Smooth muscle cell (in vitro differentiated cells): ENCODE results near the gene TSHZ3. TPM values are rescaled to one million over a fixed set of nuclear protein-coding genes. Genes with fewer than 3 reads are reported as not detected.

ENCODE experiments used
- DNase-seq: peaks from one replicate; lab custom pipeline; 2025; ENCODE audit not compliant: unreplicated experiment; lab: John Stamatoyannopoulos, UW
- H2AFZ ChIP-seq: fragments of 200-600 bp; sonication (generic); 2 replicates; pipeline ENCODE4 v1.6.0; 2016; ENCODE audit warnings: antibody characterized with exemption, low read depth, mild to moderate bottlenecking
- H3F3A ChIP-seq: fragments of 200-600 bp; sonication (generic); 2 replicates; pipeline ENCODE4 v1.6.0; 2017; ENCODE audit warnings: antibody characterized with exemption, low read depth
- H3K27ac ChIP-seq: fragments of 200-600 bp; sonication (generic); 2 replicates; pipeline ENCODE4 v1.5.1; 2016; ENCODE audit warnings: low read depth, mild to moderate bottlenecking
- H3K27me3 ChIP-seq: fragments of 200-600 bp; sonication (generic); 2 replicates; pipeline ENCODE4 v1.6.1; 2016; ENCODE audit warnings: low read depth, mild to moderate bottlenecking
- H3K36me3 ChIP-seq: fragments of 200-600 bp; sonication (generic); 2 replicates; pipeline ENCODE4 v1.5.1; 2016; ENCODE audit warnings: low read depth
- H3K4me1 ChIP-seq: fragments of 200-600 bp; sonication (generic); 2 replicates; pipeline ENCODE4 v1.5.1; 2016; ENCODE audit warnings: low read depth
- H3K4me2 ChIP-seq: fragments of 200-600 bp; sonication (generic); 2 replicates; pipeline ENCODE4 v1.6.0; 2016; ENCODE audit warnings: mild to moderate bottlenecking
- H3K4me3 ChIP-seq: fragments of 200-600 bp; sonication (generic); 2 replicates; pipeline ENCODE4 v1.5.1; 2016; ENCODE audit warnings: mild to moderate bottlenecking
- H3K79me2 ChIP-seq: fragments of 200-600 bp; sonication (generic); 2 replicates; pipeline ENCODE4 v1.6.0; 2016; ENCODE audit warnings: low read depth, mild to moderate bottlenecking
- H3K9ac ChIP-seq: fragments of 200-600 bp; sonication (generic); 2 replicates; pipeline ENCODE4 v1.6.0; 2016; ENCODE audit warnings: low read depth
- H3K9me3 ChIP-seq: fragments of 200-600 bp; sonication (generic); replicated peaks from 2 replicates; pipeline ENCODE4 v1.5.1; 2016; ENCODE audit warnings: low read depth
- H4K20me1 ChIP-seq: fragments of 200-600 bp; sonication (generic); 2 replicates; pipeline ENCODE4 v1.6.0; 2016; ENCODE audit warnings: low read depth
- WGBS: methylation state at CpG from one replicate; pipeline ENCODE4 v1.1.7; 2016; ENCODE audit warnings: low lambda C conversion rate; 5-methylcytosine and 5-hydroxymethylcytosine counted together
- polyA plus RNA-seq: library from polyadenylated mRNA; unstranded; fragments of >200 nt; fragmentation: Nextera tagmentation; extraction: Ambion mirVana; gene quantifications from 2 replicates; pipeline ENCODE4 v1.2.1, GENCODE V29; 2016
- total RNA-seq: library from RNA; depleted of rRNA; stranded (reverse); fragments of >200 nt; gene quantifications from 2 replicates; pipeline ENCODE4 v1.2.3, GENCODE V29; 2014
- TF ChIP-seq, protein P1 (sequence below): fragments of 200-600 bp; sonication (generic); IDR thresholded peaks from 2 replicates; pipeline ENCODE4 v1.5.1; 2017; ENCODE audit warnings: borderline replicate concordance, mild to moderate bottlenecking, antibody characterized with exemption; ENCODE audit not compliant: insufficient read depth, poor library complexity, severe bottlenecking

The TSHZ3 gene
- total and polyA plus RNA-seq, 2 experiments from 2014 or later: 21.8 to 23.7 TPM

DNA sequence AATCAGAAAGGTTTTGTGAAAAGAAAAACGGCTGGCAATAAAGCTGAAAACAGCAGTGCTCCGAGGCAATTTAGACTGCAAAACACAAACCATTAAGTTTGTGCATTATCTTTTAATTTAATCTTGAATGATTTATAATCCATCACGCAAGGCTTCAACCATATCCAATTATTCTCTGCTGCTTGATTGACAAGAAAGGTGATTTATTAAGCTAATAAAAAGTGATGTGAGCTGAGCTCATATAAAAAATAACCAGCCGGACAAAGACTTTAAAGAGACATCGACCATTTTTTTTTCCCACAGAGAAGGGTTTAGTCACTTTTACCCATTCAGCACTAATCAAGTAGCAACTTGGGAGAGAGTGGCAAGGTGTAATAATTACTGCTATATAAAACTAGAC lies 33.6 kb downstream of the TSHZ3 start:
- H3K9me3 ChIP-seq: no peaks in the 10 kb centered on the region
- peaks cover 99% of the 10 kb centered on the region for H4K20me1 ChIP-seq
- no peak overlapping the region for H3K9ac ChIP-seq
- no peak for DNase-seq
- peaks cover 100% of the 10 kb centered on the region for H3K79me2 ChIP-seq
- H3K36me3 ChIP-seq: no peaks in the 10 kb centered on the region
- H3K27me3 ChIP-seq: no peaks in the 10 kb centered on the region
- no peak overlapping the region for H3K4me3 ChIP-seq
- TF ChIP-seq, protein P1, sequence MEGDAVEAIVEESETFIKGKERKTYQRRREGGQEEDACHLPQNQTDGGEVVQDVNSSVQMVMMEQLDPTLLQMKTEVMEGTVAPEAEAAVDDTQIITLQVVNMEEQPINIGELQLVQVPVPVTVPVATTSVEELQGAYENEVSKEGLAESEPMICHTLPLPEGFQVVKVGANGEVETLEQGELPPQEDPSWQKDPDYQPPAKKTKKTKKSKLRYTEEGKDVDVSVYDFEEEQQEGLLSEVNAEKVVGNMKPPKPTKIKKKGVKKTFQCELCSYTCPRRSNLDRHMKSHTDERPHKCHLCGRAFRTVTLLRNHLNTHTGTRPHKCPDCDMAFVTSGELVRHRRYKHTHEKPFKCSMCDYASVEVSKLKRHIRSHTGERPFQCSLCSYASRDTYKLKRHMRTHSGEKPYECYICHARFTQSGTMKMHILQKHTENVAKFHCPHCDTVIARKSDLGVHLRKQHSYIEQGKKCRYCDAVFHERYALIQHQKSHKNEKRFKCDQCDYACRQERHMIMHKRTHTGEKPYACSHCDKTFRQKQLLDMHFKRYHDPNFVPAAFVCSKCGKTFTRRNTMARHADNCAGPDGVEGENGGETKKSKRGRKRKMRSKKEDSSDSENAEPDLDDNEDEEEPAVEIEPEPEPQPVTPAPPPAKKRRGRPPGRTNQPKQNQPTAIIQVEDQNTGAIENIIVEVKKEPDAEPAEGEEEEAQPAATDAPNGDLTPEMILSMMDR: no peak
- H3F3A ChIP-seq: no peaks in the 10 kb centered on the region
- 78% methylated on average over 5 of the region's 5 CpGs for WGBS
- peaks cover 50% of the 10 kb centered on the region for H3K4me1 ChIP-seq
- H2AFZ ChIP-seq: no peak overlapping the region
- peak overlapping the region; percentile 9 for H3K4me2 ChIP-seq
- H3K27ac ChIP-seq: peak overlapping the region; percentile 81

DNA sequence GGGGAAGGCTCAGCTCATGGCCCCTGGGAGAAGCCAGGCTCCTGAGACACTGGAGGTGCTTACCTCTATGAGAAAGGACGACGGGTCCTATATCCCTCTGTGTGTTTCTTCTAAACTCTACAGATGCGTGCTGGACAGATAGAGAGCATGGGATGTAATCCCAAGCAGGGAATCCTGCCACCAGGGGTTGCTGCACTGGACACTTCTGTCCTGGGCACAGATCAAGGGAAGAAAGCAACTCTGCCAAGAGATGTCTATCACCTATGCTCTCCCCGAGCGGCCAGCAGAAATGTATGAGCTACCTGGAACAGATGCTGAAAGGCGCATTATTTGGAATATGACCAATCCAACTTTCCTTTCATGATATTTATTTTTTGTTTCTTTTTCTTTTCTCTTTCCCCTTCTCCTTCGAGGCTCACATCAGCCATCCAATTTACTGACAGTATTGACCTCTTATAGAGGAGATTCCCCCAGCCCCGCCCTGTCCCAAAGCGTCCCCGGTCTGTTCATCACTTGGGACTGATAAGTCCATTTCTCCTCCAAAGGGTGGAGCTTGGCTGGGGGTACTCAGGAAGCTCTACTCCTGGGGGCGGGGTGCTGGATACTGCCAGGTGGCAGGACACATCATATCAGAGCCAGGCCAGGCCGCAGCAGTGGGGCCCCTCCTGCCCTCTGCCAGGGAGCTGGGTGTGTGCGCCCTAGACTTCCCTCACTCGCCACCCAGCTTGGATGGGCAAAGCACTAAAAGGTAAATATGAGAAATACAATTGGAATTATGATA lies 34.2 kb downstream of the TSHZ3 start:
- Histone ChIP-seq H2AFZ (no peak overlapping the region), H3K4me2 (no peak overlapping the region), H3K4me1 (peaks cover 50% of the 10 kb centered on the region), H3K27me3 (no peaks in the 10 kb centered on the region), H3K9ac (no peak overlapping the region), H3K79me2 (peaks cover 100% of the 10 kb centered on the region), H4K20me1 (peaks cover 99% of the 10 kb centered on the region), H3K4me3 (no peak overlapping the region), H3K9me3 (no peaks in the 10 kb centered on the region), H3K27ac (peak overlapping the region; percentile 81), H3K36me3 (no peaks in the 10 kb centered on the region), H3F3A (no peaks in the 10 kb centered on the region)
- WGBS: 93% methylated on average over 14 of the region's 14 CpGs
- no peak for DNase-seq
- TF ChIP-seq, protein P1: no peak

DNA sequence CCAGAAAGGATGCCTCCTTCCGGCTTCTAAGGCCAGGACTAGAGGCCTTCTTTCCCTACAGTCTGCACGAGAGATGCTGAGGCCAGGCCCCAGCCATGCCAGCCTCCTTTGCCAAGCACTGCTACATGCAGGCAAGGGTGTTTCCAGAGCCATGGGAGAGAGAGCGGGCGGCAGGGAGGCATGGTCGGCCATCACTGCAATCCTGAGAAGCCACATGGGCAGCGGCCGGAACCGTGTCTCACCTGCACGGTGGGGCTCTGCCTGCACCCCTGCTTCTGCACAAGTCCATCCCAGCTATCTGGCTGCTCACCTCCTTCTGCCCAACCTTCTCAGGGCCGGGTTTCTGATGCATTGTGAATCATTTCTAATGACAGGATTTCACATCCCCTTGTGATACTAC lies 35.1 kb downstream of the TSHZ3 start:
- H3K27me3 ChIP-seq: no peaks in the 10 kb centered on the region
- no peaks in the 10 kb centered on the region for H3F3A ChIP-seq
- H3K4me2 ChIP-seq: no peak overlapping the region
- peaks cover 99% of the 10 kb centered on the region for H4K20me1 ChIP-seq
- H2AFZ ChIP-seq: no peak overlapping the region
- TF ChIP-seq, protein P1: no peak
- no peaks in the 10 kb centered on the region for H3K36me3 ChIP-seq
- no peaks in the 10 kb centered on the region for H3K9me3 ChIP-seq
- H3K27ac ChIP-seq: no peak overlapping the region
- peaks cover 100% of the 10 kb centered on the region for H3K79me2 ChIP-seq
- no peak for DNase-seq
- no peak overlapping the region for H3K4me3 ChIP-seq
- H3K9ac ChIP-seq: no peak overlapping the region
- 94% methylated on average over 10 of the region's 10 CpGs for WGBS
- H3K4me1 ChIP-seq: peaks cover 50% of the 10 kb centered on the region
